Fibroblast of upper back skin (primary cell): Measurements from ENCODE around the gene TUBB.
A peak's percentile ranks its signal among the peaks of the same experiment; 100 is the strongest.
"Not testable (repeated sequence)": the region's sequence is repeated elsewhere in the genome, so short reads cannot be mapped to it uniquely, and the experiment has no call there.

Source experiments
- DNase-seq: peaks from one replicate; pipeline ENCODE4 v3.0.0-alpha.2; 2013

The TUBB gene

DNA sequence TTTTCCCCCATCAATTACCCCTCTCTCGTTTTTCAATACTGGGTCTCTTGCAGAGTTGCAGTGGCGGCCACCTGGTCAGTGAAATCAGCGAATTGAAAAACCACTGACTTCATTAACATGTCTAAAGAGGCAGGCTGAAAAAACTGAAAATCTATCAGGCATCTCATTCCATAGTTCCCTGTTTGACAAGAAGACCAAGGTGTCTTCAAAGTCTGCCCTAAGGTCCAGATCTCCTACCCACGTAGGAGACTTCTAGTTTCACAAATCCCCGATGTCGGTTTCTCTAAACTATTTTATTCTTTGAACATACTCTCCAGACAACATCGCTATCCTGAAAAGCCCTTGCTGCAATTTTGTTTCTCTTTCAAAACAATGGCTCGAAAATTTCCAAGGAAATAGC lies 796 bp upstream of the TUBB start:
- DNase-seq, result no peak

DNA sequence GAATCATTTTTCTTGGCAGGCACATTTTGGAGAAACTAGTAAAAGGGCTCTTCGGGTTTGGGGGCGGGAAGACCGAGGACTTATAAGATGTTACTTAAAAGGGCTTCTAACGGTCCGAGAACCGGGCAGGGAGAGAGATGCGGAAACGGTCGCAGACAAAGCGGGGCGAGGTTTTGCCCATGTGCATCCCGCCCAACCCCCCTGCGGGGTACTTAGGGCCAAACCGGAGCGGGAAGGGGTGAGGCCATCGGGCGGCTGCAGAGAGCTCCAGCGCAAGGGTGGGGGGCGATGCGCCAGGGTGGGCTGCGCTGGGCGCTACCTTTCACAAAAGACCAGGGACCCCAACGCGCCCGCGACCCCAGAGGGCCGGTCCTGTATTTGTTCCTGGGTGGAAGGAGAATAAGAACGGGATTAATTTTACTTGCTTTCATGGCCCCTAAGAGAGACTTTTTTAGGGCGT lies 616 bp downstream of the TUBB start:
- DNase-seq, result peak; percentile 55

DNA sequence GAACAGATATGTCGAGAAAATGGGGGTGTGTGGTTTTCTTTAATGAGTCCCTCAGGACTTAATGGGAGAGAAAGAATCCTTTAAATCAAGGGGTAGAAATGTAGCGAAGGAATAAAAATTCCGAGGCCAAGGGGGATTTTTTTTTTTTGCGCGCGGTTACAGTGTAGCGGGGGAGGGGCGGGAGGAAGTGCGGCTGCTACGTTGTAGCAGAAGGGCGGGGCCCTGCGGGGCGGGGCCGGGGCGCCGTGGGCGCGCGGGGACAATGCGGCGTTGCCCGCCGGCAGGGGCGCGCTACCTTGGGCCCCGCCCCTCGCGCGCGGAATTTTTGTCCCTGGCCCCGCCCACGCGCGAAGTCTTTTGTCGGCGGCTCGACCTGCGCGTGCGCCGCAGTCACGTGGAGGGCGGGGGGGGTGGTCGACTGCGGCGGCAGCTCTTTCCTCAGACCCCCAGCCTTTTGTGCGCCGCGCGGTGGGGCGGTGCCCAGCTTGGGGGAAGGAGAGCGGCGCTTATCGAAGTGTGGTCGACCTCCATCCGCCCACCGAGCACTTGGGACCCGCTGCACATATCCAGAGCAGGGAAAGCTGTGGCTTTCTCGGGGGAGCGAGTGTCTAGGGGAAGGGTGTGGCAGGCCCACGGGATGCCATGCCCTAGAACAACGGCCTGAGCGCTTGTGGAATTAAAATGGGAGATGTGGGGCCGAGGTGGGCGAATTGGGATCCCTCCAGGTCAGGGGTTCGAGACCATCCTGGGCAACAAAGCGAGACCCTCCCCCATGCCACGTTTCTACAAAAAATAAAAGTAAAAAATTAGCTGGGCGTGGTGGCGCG lies 1.3 kb downstream of the TUBB start:
- peak; percentile 91 for DNase-seq

DNA sequence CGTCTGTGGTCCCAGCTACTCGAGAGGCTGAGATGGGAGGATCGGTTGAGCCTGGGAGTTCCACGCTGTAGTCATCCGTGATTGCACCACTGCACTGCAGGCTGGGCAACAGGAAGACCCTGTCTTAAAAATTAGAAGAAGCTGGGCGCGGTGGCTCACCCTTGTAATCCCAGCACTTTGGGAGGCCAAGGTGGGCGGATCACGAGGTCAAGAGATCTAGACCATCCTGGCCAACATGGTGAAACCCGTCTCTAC lies 1.8 kb downstream of the TUBB start:
- DNase-seq, result peak; percentile 31

DNA sequence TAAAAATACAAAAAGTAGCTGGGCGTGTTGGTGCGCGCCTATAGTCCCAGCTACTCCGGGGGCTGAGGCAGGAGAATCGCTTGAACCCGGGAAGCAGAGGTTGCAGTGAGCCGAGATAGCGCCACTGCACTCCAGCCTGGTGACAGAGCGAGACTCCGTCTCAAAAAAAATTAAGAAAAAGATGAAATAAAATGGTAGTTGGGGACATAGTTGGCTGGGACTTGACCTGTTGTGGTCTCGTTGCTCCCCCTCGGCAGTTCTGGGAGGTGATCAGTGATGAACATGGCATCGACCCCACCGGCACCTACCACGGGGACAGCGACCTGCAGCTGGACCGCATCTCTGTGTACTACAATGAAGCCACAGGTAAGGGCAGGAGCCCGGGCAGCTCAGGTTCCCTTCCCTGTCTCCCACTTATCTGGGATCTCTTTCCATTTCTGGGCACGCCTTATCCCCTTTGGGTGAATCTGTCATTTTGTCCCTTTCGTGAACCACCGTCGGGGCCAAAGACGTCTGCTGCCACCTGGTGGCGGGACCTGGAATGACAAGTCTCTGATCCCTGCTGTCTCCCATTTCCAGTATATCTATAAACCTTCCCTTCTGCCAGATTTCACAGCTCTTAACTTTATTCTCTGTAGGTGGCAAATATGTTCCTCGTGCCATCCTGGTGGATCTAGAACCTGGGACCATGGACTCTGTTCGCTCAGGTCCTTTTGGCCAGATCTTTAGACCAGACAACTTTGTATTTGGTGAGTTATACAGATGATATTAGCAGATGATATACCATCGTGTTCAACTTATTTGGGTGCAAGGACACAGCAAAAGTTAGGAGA lies 2.3 kb downstream of the TUBB start:
- peak; percentile 75 for DNase-seq

DNA sequence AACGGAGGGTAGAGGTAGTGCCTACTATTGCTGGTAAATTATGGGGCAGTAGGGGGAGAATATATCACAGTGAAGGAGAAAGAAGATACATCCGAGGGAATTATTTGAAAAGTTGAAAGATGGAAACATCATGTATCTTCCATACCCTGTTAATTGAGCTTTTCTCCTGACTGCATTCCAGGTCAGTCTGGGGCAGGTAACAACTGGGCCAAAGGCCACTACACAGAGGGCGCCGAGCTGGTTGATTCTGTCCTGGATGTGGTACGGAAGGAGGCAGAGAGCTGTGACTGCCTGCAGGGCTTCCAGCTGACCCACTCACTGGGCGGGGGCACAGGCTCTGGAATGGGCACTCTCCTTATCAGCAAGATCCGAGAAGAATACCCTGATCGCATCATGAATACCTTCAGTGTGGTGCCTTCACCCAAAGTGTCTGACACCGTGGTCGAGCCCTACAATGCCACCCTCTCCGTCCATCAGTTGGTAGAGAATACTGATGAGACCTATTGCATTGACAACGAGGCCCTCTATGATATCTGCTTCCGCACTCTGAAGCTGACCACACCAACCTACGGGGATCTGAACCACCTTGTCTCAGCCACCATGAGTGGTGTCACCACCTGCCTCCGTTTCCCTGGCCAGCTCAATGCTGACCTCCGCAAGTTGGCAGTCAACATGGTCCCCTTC lies 3.1 kb downstream of the TUBB start:
- DNase-seq, result not testable (repeated sequence)

DNA sequence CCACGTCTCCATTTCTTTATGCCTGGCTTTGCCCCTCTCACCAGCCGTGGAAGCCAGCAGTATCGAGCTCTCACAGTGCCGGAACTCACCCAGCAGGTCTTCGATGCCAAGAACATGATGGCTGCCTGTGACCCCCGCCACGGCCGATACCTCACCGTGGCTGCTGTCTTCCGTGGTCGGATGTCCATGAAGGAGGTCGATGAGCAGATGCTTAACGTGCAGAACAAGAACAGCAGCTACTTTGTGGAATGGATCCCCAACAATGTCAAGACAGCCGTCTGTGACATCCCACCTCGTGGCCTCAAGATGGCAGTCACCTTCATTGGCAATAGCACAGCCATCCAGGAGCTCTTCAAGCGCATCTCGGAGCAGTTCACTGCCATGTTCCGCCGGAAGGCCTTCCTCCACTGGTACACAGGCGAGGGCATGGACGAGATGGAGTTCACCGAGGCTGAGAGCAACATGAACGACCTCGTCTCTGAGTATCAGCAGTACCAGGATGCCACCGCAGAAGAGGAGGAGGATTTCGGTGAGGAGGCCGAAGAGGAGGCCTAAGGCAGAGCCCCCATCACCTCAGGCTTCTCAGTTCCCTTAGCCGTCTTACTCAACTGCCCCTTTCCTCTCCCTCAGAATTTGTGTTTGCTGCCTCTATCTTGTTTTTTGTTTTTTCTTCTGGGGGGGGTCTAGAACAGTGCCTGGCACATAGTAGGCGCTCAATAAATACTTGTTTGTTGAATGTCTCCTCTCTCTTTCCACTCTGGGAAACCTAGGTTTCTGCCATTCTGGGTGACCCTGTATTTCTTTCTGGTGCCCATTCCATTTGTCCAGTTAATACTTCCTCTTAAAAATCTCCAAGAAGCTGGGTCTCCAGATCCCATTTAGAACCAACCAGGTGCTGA lies 3.9 kb downstream of the TUBB start:
- DNase-seq, result not testable (repeated sequence)

DNA sequence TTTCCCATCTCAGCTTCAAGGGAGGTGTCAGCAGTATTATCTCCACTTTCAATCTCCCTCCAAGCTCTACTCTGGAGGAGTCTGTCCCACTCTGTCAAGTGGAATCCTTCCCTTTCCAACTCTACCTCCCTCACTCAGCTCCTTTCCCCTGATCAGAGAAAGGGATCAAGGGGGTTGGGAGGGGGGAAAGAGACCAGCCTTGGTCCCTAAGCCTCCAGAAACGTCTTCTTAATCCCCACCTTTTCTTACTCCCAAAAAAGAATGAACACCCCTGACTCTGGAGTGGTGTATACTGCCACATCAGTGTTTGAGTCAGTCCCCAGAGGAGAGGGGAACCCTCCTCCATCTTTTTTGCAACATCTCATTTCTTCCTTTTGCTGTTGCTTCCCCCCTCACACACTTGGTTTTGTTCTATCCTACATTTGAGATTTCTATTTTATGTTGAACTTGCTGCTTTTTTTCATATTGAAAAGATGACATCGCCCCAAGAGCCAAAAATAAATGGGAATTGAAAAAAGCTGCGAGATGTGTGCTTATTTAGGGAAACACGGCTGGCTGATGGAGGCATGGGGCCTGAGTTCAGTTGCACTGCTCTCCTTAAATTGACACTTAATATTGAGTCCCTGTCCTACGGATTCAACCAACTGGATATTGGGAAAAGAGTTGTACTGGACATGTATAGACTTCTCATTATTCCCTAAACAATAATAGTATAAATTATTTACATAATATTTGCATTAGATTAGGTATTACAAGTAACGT lies 4.9 kb downstream of the TUBB start:
- DNase-seq, result peak; percentile 24

DNA sequence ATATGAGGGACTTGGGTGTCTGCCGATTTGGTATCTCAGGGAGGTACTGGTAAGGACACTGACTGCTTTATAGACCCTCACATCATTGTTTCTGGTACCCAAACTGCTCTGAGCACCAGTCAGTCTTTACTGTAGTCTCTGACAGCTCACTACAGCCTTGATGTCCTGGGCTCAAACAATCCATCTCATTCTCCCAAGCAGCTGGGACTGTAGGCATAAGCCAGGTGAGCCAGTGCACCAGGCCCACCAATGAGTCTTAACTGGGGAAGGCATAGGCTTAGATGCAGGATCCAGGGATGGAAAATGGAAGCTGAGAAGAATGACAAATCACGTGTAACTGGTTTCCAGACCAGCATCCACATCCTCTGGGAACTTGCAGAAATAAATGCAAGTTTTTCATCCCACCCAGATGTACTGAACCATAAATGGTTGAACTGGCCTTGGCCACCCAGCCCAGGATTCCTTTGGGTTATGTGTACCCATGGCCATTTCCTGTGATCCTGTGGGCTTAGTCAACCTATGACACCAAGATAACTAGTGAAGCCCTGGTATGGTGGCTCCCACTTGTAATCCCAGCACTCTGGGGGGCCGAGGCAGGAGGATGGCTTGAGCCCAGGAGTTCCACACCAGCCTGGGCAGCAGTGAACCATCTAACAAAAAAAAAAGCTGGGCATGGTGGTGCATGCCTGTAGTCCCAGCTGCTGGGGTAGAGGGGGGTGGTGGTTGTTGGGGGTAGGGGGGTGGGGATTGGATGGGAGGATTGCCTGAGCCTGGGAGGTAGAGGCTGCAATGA lies 5.8 kb downstream of the TUBB start:
- DNase-seq, result peak; percentile 65

DNA sequence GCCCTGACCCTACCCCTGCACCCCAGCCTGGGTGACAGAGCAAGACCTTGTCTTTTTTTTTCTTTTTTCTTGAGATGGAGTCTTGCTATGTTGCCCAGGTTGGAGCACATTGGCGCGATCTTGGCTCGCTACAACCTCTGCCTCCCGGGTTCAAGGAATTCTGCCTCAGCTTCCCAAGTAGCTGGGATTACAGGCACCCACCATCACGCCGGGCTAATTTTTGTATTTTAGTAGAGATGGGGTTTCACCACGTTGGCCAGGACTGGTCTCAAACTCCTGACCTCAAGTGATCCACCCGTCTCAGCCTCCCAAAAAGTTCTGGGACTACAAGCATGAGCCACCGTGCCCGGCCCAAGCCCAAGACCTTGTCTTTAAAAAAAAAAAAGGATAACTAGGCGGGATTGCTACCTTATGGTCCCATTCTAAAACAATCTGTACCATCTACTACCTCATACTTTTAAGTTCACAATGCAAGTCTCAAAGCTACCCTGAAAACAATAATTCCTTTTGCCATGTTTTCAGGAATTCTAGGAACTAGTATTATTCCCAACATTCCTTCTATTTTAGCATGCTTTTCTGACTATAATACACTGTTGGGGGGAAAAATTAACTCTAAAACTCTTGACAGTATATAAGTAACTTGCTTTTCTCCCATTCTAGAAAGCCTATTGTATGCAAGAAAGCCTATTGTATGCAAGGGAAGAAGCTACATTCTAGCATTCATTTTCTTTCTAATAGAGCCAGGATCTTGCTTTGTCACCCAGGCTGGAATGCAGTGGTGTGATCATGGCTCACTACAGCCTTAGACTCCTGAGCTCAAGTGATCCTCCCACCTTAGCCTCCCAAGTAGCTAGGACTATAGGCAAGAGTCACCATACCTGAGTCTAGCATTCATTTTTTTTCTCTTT lies 6.6 kb downstream of the TUBB start:
- DNase-seq, result peak; percentile 21

DNA sequence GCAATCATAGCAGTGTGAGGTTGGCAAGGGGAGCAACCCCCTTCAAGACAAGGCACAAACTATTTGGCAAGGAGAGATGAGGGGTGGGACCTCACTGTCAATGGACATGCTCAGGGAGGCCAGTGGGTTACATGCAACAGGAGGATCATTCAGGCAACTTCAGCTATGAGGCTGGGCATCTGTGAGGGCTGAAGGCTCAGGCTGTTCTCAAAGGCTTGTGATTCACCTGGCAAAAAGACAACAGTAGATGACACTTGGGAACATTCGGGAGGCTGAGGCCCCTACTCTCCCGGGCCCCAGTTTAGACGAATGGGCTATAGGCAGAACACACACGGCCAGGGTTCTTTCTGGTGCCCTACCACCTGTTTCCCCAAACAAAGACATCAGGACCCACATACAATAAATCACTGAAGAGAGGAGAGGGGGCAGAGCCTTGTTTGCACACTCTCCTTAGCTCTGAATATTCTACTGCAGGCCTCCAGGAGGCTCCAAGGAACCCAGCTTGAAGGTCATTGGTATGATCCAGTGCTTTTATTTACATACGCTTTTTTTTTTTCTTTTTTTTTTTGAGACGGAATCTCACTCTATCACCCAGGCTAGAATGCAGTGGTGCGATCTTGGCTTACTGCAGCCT lies 7.9 kb downstream of the TUBB start:
- peak; percentile 53 for DNase-seq

DNA sequence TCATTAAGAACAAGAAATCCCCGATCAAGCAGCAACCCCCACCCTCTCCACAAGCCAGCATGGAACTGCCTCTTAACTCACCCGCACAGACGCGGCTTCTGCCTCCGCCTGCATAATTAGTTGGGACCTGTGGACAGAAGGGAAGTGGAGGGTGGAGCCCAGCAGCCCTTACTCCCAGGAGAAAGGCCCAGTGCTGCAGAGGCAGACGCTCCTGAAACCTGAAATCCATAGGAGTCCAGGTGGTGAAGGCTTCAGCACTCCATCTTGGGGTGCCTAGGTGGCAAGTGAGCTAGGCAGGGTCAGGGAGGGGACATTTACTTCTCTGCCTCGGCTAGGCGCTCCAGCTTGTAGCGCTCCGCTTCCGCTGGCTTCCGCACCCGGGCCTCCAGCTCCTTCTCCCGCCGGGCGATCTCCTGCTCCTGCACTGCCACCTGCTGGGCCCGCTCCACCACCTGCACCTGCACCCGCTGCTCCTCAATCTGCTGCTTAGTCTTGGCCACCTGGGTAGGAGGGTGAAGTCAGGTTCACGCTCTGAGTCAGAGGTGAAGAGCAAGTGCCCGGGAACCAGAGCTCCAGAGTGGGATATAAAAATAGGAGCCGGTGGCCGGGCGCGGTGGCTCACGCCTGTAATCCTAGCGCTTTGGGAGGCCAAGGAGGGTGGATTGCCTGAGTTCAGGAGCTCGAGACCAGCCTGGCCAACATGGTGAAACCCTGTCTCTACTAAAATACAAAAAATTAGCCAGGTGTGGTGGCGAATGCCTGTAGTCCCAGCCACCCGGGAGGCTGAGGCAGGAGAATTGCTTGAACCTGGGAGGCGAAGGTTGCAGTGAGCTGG lies 10.7 kb downstream of the TUBB start:
- peak; percentile 51 for DNase-seq

DNA sequence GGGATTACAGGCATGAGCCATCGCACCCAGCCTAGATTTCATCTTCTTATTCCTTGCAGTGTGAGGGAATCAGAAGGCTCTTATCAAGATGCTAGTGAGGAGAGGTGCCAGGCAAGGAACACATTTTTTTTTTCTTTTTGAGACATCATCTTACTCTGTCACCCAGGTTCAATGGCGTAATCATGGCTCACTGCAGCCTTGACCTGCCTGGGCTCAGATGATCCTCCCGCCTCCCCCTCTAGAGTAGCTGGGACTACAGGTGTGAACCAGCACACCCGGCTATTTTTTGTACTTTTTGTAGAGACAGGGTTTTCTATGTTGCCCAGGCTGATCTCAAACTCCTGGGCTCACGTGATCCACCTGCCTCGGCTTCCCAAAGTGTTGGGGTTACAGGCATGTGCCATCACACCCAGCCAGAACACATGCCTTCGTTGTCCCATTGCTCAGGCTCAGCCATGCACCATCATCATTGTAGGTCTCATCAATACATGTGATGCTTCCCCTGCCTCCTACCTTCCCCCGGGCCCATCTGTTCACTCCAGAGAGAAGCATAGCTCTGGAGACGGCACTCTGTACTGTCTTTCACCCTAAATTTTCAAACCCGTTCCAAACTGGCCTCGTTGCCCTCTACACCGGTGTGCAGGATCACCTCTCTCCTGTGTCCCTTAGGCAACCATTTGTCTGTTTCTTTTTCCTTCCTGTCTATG lies 12.2 kb downstream of the TUBB start:
- no peak for DNase-seq

DNA sequence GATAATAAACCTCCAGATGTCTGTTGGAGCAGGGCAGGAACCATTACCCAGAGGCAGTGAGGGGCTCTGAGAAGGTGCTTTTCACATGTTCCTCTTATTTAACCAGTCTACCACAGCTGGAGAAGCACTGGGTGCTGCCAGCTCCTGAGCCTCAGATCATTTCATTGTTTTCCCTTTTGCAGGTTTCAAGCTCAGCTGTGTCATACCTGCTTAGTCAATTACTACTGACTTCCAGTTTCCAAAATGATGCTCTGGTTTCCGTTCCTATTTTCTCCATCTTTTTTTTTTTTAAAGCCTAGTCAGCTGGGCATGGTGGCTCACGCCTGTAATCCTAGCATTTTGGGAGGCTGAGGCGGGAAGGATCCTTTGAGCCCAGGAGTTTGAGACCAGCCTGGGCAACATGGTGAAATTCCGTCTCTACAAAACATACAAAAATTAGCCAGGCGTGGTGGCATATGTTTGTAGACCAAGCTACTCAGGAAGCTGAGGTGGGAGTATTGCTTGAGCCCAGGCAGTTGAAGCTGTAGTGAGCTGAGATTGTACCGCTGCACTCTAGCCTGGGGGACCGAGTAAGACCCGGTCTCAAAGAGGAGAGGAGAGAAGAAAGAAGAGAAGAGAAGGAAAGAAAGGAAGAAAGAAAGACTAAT lies 15.6 kb downstream of the TUBB start:
- DNase-seq, result no peak

DNA sequence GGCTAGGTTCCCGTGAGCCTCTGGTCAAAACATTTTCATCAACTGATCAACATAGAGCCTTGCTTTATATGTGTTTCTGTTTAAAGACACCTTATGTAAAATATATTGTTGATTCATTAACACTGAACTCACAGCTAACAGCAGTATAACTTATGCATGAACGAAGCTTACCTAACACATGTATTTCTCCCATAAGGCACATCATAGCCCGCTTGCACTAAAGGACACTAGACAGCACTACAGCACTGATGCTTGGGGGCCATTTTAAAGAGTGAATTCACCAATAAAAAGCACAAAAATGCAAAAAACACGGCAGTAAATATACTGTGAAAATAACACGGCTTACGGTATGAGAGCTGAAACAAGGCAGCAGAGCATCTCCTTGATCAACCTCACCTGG lies 18.4 kb downstream of the TUBB start:
- no peak for DNase-seq

DNA sequence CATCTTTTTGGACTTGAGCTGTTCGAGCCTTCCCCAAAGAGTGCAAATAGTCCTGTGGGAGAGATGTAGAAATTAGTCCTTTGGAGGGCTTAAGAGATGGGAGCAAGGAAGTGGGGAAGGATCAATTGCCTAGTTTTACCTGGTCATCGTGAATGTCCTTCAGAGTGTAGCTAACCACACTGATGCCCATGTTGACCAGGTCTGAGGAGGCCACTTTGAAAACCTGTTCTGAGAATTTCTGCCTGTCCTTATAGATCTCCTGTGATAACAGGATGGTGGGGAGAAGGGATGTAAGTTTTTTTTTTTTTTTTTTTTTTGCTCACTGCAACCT lies 20.4 kb downstream of the TUBB start:
- DNase-seq, result no peak

DNA sequence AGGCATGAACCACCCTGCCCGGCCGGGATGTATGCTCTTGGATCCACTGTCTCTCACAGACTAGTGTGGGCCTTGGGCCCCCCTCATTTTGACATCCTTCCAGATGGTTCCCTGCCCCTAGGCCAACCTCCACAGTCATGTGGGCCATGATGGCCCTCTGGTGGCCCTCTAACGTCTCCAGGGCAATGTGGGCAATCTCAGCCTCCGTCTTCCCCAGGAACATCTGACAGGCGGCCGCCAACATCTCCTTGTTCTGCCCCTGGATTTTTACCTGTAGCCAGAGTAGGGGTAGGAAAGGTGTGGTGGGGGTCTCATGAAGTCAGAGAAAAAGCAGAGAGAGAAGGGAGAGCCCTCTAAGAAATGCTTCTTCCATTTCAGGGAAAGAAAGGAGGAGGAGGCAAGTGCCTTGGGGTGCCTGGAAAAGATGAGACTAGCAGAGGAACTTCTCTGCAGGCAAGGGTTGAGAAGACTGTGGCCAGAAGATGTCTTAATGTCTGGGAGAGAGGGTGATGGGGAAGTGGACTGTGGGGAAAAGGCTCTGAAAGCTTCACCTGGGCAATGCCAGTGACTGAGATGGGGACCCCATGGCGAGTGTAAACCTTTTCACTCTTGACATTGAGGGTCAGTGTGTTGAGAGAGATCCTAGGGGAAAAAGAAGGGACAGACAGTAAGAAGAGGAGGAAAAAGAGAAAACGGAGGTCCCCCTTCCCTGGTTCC lies 21.1 kb downstream of the TUBB start:
- no peak for DNase-seq
